Measurements from ENCODE around the gene C22orf23. TPM values are rescaled to one million over a fixed set of nuclear protein-coding genes. Genes with fewer than 3 reads are reported as not detected.
"Not testable (repeated sequence)": the region's sequence is repeated elsewhere in the genome, so short reads cannot be mapped to it uniquely, and the experiment has no call there.

Gene C22orf23
- total and polyA plus RNA-seq, 2 of the 4 experiments (the other 2 are of a cell fraction) = 0.39 to 0.54 TPM

GRCh38 chr22:37951305-37951704 is 2.1 kb downstream of the C22orf23 start:
- no peak overlapping the region for H4K91ac ChIP-seq (ENCODE audit: insufficient read depth, low read depth, low read length)
- DNase-seq (peak; percentile 32), ATAC-seq (ENCODE audit: low read depth) (no peak)
- no peak overlapping the region for H3K9ac ChIP-seq (ENCODE audit: low read depth, low read length)
- no peak overlapping the region for H2BK5ac ChIP-seq (ENCODE audit: low read depth, low read length, poor library complexity, severe bottlenecking)
- no peak overlapping the region for H2BK20ac ChIP-seq (ENCODE audit: low read depth, low read length)
- no peak overlapping the region for H3K27ac ChIP-seq (ENCODE audit: insufficient read depth, low read length)
- H3K36me3 ChIP-seq (ENCODE audit: control insufficient read depth, insufficient read depth, low read length) = no peaks in the 10 kb centered on the region
- no peak overlapping the region for H3K23ac ChIP-seq (ENCODE audit: low read depth, low read length)
- no peak overlapping the region for H3K18ac ChIP-seq (ENCODE audit: low read depth, low read length)
- H3K4me3 ChIP-seq (ENCODE audit: insufficient read depth, low read depth, low read length) = no peak overlapping the region
- H4K5ac ChIP-seq (ENCODE audit: low read depth, low read length) = no peak overlapping the region
- peaks cover 5 to 15% of the 10 kb centered on the region in 2 experiments; a peak in 3 of 4 replicates for H3K79me1 ChIP-seq (ENCODE audit: low read depth in 1 of 2, low read length in 2 of 2)
- H2AK9ac ChIP-seq (replicated peaks; ENCODE audit: low read depth, low read length, poor library complexity) = no peak overlapping the region
- no peak overlapping the region for H2BK120ac ChIP-seq (ENCODE audit: low read depth, low read length)
- 42% methylated on average over 2 of the region's 8 CpGs; no CpG with 5 or more reads in 1 of the 2 experiments for WGBS, 2 experiments (ENCODE audit: extremely low coverage in 2 of 2, insufficient read length in 1 of 2)
- POLR2A ChIA-PET (ENCODE audit: unreplicated experiment) = no interaction called here
- dilution Hi-C loops (cut with HindIII; ENCODE audit: low sequenced_read_pairs, unreplicated experiment) (no loop called here), in situ Hi-C loops (cut with MboI; ENCODE audit: low sequenced_read_pairs) (no loop called here), intact Hi-C loops (cut with micrococcal nuclease) (no loop called here)
- H3K4me1 ChIP-seq (ENCODE audit: control insufficient read depth, insufficient read depth, low read length) = peaks cover 5% of the 10 kb centered on the region
- TF ChIP-seq, protein P1, sequence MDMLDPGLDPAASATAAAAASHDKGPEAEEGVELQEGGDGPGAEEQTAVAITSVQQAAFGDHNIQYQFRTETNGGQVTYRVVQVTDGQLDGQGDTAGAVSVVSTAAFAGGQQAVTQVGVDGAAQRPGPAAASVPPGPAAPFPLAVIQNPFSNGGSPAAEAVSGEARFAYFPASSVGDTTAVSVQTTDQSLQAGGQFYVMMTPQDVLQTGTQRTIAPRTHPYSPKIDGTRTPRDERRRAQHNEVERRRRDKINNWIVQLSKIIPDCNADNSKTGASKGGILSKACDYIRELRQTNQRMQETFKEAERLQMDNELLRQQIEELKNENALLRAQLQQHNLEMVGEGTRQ (IDR thresholded peaks at IDR 0.05; ENCODE audit: low read depth, low read length) = no peak
- TF ChIP-seq, protein P2, sequence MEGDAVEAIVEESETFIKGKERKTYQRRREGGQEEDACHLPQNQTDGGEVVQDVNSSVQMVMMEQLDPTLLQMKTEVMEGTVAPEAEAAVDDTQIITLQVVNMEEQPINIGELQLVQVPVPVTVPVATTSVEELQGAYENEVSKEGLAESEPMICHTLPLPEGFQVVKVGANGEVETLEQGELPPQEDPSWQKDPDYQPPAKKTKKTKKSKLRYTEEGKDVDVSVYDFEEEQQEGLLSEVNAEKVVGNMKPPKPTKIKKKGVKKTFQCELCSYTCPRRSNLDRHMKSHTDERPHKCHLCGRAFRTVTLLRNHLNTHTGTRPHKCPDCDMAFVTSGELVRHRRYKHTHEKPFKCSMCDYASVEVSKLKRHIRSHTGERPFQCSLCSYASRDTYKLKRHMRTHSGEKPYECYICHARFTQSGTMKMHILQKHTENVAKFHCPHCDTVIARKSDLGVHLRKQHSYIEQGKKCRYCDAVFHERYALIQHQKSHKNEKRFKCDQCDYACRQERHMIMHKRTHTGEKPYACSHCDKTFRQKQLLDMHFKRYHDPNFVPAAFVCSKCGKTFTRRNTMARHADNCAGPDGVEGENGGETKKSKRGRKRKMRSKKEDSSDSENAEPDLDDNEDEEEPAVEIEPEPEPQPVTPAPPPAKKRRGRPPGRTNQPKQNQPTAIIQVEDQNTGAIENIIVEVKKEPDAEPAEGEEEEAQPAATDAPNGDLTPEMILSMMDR (conservative IDR thresholded peaks at IDR 0.05; ENCODE audit: low read depth, low read length) = 0 out of 2 replicates have a peak, but pooled peaks have one; percentile 5
- H3K4ac ChIP-seq (ENCODE audit: low read depth, low read length) = no peak overlapping the region
- H3K27me3 ChIP-seq (ENCODE audit: control insufficient read depth, insufficient read depth, low read length) = no peaks in the 10 kb centered on the region
- H4K8ac ChIP-seq (ENCODE audit: low read depth in 2 of 2, low read length in 2 of 2) = no peak overlapping the region
- H3K56ac ChIP-seq (ENCODE audit: extremely low read depth, insufficient read depth, low read length) = no peak overlapping the region
- no peak overlapping the region for H2BK15ac ChIP-seq (ENCODE audit: low read depth, low read length)
- H3K4me2 ChIP-seq (ENCODE audit: low read depth, low read length) = no peak overlapping the region
- CTCF ChIA-PET = no interaction called here
- H3K14ac ChIP-seq (replicated peaks; ENCODE audit: low read depth, low read length) = no peak overlapping the region
- no peak overlapping the region for H2AK5ac ChIP-seq (ENCODE audit: low read depth, low read length)
- no peak overlapping the region for H2AFZ ChIP-seq (replicated peaks; ENCODE audit: low read length, poor library complexity)
- no peaks in the 10 kb centered on the region for H4K20me1 ChIP-seq (ENCODE audit: insufficient read depth, low read length)
- no TSS peak for BruUV-seq (replicated peaks)
- H3K9me1 ChIP-seq (ENCODE audit: insufficient read depth, low read length) = peaks cover 3% of the 10 kb centered on the region
- H3K9me3 ChIP-seq (ENCODE audit: control insufficient read depth, insufficient read depth, low read length) = no peaks in the 10 kb centered on the region

- H3K18ac ChIP-seq (ENCODE audit: low read depth, low read length); H3K9me1 ChIP-seq (ENCODE audit: insufficient read depth, low read length); H4K20me1 ChIP-seq (ENCODE audit: insufficient read depth, low read length); intact Hi-C loops (cut with micrococcal nuclease); H3K23ac ChIP-seq (ENCODE audit: low read depth, low read length); H3K56ac ChIP-seq (ENCODE audit: extremely low read depth, insufficient read depth, low read length); H3K4me1 ChIP-seq (ENCODE audit: control insufficient read depth, insufficient read depth, low read length); H2BK120ac ChIP-seq (ENCODE audit: low read depth, low read length); H3K79me1 ChIP-seq (ENCODE audit: low read depth in 1 of 2, low read length in 2 of 2); H3K4ac ChIP-seq (ENCODE audit: low read depth, low read length); H2AK5ac ChIP-seq (ENCODE audit: low read depth, low read length); H2BK5ac ChIP-seq (ENCODE audit: low read depth, low read length, poor library complexity, severe bottlenecking); H2BK20ac ChIP-seq (ENCODE audit: low read depth, low read length); H3K9me3 ChIP-seq (ENCODE audit: control insufficient read depth, insufficient read depth, low read length); dilution Hi-C loops (cut with HindIII; ENCODE audit: low sequenced_read_pairs, unreplicated experiment); H4K91ac ChIP-seq (ENCODE audit: insufficient read depth, low read depth, low read length); BruUV-seq (replicated peaks); H2AK9ac ChIP-seq (replicated peaks; ENCODE audit: low read depth, low read length, poor library complexity); H3K36me3 ChIP-seq (ENCODE audit: control insufficient read depth, insufficient read depth, low read length); H4K8ac ChIP-seq (ENCODE audit: low read depth in 2 of 2, low read length in 2 of 2); ATAC-seq (ENCODE audit: low read depth); POLR2A ChIA-PET (ENCODE audit: unreplicated experiment); DNase-seq; H3K9ac ChIP-seq (ENCODE audit: low read depth, low read length); H2BK15ac ChIP-seq (ENCODE audit: low read depth, low read length); H3K27me3 ChIP-seq (ENCODE audit: control insufficient read depth, insufficient read depth, low read length); H2AFZ ChIP-seq (replicated peaks; ENCODE audit: low read length, poor library complexity); H3K27ac ChIP-seq (ENCODE audit: insufficient read depth, low read length); H3K4me3 ChIP-seq (ENCODE audit: insufficient read depth, low read depth, low read length); H3K14ac ChIP-seq (replicated peaks; ENCODE audit: low read depth, low read length); H3K4me2 ChIP-seq (ENCODE audit: low read depth, low read length); H4K5ac ChIP-seq (ENCODE audit: low read depth, low read length); in situ Hi-C loops (cut with MboI; ENCODE audit: low sequenced_read_pairs): not testable (repeated sequence)
- 86% methylated on average over 2 of the region's 14 CpGs; no CpG with 5 or more reads in 1 of the 2 experiments for WGBS, 2 experiments (ENCODE audit: extremely low coverage in 2 of 2, insufficient read length in 1 of 2)
- CTCF ChIA-PET = interaction anchor here (0.7 kb wide), 1 partner anchor 128 kb away, joined by 3 read pairs; no protein-coding TSS in a partner anchor
These were observed 6.1 kb downstream of the C22orf23 start for GRCh38 chr22:37947142-37947795.
